GM20431 (cell line): ENCODE measurements around the gene TCF7L1.
"Not testable (repeated sequence)": the region's sequence is repeated elsewhere in the genome, so short reads cannot be mapped to it uniquely, and the experiment has no call there.

Source experiments
- in situ Hi-C: fragments of 300-500 bp; cut with MseI, MboI; formaldehyde crosslinking; loops from one replicate; pipeline ENCODE4 v1.15.0; 2020; ENCODE audit warnings: low sequenced_read_pairs; ENCODE audit not compliant: unreplicated experiment

Gene TCF7L1

DNA sequence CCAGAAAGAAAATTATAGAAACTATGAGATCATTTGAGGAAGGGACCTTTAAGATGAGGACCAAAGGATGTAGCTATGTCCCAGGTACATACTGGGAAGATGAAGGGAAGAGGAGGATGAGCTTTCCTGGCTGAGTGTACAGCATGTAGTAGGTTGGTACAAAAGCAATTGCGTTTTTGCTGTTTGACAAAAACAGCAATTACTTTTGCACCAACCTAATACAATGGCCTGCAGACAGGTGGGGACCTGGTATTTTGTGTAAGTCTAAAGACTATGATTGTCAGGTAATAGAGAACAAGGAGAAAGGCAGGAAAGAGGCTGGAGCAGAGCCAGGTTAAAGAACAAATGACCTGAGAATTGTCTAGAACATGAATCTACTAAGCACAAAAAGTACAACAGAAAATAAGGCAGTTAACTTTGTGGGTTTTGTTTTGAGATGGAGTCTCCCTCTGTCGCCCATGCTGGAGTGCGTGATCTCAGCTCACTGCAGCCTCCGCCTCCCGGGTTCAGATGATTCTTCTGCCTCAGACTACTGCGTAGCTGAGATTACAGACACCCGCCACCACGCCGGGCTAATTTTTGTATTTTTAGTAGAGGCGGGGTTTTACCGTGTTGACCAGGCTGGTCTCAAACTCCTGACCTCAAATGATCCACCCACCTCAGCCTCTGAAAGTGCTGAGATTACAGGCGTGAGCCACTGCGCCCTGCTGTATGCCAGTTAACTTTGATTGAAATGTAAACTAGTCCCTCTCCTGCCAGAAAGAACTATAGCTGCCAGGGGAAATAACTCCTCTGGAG lies 197.8 kb downstream of the TCF7L1 start:
- in situ Hi-C loops, result no loop called here

DNA sequence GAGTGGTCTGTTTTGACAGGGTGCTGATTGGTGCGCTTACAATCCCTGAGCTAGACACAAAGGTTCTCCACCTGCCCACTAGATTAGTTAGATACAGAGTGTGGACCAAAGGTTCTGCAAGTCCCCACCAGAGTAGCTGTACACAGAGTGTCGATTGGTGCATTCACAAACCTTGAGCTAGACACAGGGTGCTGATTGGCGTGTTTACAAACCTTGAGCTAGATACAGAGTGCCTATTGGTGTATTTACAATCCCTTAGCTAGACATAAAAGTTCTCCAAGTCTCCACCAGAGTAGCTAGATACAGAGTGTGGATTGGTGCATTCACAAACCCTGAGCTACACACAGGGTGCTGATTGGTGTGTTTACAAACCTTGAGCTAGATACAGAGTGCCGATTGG lies 200.7 kb downstream of the TCF7L1 start:
- in situ Hi-C loops, result not testable (repeated sequence)

DNA sequence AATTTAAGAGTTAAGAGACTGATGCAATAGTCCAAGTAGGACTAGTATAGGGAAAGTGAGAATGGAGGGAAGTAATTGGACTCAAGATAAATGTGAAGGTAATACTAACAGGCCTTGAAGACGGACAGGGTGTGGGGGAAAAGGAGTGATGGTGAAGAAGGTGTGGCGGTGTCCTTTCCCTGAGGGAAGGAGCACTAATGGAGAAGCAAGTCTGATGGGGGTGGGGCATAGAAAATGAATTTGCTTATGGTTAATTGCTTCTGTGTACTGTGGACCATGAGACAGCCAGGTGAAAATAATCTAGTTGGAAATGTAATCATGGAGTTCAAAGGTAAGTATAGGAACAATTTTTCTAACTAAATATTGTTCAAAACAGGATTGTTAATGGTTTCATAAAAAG lies 201.7 kb downstream of the TCF7L1 start:
- in situ Hi-C loops, result no loop called here

DNA sequence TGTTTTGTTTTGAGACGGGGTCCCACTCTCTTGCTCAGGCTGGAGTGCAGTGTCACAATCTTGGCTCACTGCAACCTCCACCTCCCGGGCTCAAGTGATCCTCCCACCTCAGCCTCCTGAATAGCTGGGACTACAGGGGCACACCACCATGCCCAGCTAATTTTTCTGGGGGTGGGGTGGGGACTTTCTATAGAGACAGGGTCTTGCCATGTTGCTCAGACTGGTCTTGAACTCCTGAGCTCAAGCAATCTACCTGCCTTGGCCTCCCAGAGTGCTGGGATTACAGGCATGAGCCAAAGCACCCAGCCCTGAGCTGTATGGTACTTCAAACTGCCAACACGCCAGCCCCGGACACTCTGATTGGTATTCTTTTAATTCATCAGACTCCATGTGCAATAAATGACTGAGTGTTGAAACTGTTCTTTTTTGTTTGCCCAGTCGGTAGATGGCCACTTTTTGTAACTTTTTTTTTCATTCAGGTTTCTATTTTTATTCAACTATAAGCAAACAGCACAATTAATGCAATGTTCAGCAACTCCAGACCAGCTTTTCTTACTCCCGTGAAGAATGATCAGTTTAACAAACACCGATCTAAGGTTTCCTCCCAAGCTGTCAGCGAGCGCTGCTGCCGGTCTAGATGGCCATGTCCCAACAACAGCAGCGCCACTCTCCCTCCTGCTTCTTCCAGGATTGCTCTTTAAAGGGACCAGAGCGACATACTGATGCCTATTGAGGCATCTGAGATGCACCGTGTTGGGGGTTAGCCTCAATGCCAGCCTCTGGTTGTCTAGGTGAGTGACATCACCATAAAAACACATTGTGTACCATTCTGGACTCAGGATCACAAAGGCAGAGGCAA lies 207.1 kb downstream of the TCF7L1 start:
- in situ Hi-C loops, result no loop called here

DNA sequence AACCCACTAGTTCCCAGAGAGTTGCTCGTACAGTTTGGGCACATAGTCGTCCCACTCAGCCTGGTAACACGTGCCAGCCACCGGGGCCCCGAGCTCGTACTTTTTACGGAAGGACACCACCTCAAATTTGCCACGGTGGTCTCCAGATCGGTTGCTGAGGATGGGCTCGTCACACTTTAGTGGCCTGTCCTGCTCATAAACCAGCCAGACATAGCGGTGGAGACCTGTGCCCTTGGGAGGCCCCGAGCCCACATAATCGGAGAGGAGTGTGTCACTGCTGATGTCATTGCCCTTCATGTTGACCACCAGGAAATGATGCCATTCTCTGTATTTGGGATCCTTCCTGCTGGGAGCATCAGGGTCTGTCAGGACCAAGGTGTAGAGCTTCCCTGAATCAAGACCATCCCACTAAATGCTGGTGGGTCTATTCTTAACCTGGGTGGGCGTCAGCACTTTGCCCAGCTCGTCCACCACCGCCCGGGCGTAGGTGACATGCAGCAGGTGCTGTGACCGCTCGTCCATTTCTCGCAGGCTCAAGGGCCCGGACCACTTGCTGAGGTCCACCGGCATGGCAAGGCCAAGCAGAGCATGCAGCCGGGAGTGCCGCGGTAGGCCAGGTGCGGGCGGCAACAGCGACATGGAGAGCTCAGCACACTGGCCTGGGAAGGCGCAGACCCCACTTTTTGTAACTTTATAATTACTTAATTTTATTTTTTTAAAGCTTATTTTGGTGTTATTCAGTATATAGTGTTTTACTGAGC lies 208.3 kb downstream of the TCF7L1 start:
- in situ Hi-C loops, result no loop called here

DNA sequence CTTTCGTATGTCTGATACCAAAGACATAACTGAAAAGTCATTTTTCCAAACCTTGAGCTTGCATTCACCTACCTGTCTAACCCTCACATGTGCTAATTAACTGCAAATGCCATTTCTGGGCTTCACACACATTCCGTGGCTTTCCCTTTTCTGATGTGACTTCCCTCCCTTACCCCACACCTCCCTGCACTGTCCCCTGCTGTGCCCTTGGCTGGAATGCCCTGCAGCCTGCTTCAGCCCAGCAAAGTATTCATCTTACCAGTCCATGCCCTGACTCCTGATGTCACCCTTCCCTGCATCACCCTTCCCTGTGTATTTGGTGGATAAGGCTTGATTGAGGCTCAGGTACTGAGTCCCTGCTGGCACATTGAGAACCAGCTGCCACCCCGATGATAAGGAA lies 209.0 kb downstream of the TCF7L1 start:
- in situ Hi-C loops, result no loop called here

DNA sequence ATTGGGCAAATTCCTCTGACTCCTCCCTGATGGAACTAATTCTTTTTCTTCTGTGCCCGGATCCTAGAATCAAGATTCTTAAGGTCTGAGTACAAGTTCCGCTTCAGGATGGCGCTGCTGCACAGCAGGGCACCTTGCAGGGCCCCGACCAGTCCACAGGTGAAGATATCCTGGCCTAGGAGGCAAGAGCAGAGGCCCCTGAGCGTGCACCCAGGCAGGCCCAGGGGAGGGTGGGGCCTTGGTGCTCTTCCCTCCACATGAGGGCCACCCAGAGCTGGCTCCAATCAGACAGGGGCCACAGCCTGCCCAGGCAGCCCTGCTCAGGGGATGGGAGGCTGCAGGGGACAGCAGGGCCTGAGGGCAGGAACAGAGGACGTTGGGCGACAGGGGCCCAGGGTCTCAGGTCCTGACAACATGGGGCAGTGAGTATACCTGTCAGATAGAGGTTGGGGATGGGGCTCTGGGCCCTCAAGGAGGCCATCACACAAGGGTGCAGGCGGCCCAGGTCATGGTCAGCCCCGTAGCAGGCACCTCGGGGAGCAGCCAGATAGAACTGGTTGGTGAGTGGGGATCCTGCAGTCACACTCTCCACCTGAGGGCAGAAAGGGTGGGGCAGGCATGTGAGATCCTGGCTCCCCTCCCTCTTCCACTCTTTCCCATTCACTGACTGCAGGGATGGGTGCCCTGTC lies 210.2 kb downstream of the TCF7L1 start:
- in situ Hi-C loops, result not testable (repeated sequence)

DNA sequence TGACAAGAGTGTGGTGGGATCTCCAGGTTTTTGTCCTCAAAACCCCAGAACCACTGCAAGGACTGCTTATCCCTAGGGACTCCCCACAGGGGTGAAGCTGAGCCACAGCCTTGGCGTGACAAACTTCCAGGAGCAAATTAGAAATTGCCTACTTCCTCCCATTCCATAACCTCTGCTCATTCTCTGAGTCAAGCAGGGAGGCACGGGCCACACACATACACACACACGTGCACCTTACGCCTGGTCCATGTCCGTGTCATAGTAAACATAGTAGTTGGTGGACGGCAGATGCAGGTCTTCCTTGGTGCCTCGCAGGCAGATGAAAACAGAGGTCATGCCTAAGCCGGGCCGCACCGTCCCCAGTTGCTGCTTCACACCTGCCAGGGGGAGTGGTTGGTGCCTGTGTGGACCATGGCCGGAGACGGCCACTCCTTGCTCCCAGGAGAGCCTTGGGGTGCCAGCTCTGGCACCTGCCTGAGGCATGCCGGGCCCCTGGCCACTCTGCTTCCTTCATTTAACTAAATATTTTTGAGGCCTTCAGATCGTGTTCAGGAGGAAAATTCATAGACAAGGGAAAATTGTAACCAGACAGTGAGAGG lies 211.3 kb downstream of the TCF7L1 start:
- in situ Hi-C loops, result no loop called here

DNA sequence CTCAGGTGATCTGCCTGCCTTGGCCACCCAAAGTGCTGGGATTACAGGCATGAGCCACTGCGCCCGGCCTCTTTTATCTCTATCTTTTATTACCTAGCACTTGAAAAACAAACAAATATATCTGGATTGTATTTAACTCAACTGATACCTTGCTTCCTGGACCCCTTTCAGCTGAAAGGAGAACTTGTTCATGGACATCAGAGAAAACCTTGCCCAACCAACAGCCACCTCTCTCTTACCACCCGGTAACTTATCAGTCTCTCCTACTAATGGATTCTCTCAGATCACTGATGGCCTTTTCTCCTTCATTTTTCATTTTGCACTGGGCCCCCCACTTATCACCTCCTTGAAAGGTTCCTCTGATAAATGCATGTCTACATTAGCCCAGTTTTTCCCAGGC lies 214.4 kb downstream of the TCF7L1 start:
- in situ Hi-C loops, result no loop called here

DNA sequence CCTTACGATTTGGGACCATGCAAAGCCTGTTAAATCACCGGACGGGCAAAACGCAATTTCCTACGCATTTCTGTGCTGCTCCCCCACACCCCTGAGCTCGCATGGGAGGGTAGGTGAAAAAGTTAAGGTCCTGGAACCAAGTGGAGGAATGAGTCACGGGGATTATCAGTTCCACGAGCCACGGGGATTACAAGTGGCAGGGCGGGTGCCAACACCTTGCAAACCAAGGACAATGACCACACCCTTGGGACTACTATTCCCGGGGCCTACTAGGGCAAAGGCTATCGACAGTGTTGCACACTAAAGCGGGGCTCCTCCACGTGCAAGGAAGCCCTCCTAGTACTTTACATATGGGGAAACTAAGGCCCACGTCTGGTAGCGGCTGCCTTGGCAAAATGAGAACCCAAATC lies 220.7 kb downstream of the TCF7L1 start:
- in situ Hi-C loops, result no loop called here

DNA sequence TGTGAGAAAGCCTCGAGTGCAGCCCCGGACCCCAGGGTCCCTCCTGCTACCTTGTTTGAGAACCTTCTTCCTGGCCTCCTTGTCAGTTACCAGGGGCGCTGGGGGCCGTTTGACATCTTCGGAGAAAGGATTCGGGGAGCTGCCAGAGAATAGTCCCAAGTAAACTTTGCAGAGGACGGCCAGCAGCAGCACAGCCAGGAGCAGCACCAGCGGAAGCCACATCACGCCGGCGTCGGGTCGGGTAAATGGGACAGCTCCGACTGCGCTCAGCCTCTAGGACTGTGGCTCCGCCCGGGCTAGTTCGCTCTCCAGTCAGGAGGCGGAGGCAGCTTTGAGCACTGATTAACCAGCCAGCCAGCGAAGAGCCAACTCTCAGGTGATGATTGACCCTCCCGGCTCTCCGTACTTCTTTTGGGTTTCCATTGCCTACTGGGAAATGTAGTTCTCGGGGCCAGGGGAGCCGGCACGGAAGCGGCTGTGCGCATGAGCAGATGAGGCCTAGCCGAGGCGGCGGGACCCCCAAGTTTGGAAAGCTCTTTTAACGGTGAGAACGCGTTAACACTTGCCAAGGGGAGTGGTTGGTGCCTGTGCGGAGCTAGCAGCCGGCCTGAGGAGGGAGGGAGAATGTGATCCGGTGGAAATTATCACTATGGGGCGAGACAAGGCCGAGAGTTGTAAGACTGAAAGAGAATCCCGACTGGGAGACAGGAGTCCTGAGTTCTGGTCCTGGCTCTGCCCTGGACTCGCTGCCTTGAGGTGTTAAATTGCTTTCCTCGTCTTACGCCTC lies 221.3 kb downstream of the TCF7L1 start, which contains the start of the genes ELMOD3 and RETSAT:
ELMOD3 (plus strand) TSS at position 484 of the 787 bp plus-strand sequence. CDS start 2,430 bp downstream, outside the sequence.
RETSAT (minus strand) TSS at position 243 of the 787 bp plus-strand sequence; CDS start at position 222, 21 bp downstream.
- in situ Hi-C loops, result no loop called here

DNA sequence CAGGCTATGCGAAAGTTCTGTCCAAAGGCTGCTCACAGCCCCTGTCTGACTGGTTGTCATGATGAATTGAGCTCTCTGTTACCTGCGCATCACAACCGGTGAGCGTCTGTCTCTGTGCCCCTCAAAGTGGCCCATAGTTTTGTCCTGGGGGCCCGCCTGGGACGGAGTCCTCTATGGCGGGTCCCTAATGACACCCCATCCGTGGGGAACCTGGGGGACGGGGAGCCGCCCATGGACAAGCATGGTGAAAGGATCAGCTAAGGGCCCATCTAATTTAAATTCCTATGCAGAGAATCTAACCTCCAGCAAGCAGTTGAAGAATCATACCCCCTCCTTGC lies 221.8 kb downstream of the TCF7L1 start:
- in situ Hi-C loops, result no loop called here

DNA sequence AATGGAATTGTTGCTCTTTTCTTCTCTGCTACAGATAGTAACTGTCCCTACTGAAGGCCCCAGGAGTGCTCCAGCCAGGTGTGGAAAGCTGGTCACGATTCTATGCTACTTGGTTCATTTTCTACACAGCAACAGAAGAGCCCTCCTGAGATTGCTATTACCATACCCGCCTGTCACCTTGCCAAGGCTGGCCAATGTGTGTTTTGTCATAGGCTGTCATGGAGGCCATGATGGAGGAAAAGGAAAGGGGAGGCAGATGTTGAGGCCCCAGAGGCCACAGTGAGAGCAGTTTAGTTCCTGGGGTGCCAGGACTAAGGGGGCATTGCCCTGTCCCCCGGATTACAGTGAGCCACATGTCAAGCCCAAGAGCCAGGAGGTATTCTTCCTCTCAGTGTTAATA lies 222.3 kb downstream of the TCF7L1 start:
- in situ Hi-C loops, result no loop called here

DNA sequence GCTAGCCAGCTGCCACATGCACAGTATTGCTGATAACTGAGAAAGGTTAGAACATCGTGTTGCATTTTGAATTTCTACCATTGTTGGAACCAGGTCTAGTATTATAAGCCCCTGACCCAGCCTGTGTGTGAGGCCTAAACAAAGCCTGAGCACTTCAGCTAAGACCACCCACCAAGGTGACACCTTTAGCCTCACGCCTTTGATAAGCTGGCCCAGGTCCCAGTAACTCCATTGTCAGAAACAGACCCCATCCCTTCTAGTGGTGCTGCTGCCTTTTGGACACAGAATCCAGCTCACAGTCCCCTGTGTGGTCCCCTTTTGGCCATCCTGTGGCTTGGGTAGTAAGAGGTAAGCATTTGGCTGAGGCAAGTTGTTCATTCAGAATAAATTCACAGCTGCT lies 223.0 kb downstream of the TCF7L1 start:
- in situ Hi-C loops, result no loop called here

DNA sequence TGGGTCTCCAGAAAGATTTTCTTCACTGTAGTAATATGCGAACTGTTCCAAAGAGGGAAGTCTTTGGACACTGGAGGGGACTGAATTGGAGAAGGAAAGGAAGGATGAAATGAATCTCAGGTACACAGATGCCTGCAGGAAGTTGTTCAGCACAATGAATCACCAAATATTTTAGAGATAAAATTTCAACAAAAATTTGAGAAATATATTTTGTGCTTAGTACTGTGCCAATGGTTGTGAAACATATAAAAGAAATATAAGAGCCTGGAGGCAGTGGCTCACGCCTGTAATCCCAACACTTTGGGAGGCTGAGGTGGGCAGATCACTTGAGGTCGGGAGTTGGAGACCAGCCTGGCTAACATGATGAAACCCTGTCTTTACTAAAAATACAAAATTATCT lies 224.5 kb downstream of the TCF7L1 start:
- in situ Hi-C loops, result no loop called here
